PC-3 (cell line): ENCODE data around the gene ZPBP. TPM values are rescaled to one million over a fixed set of nuclear protein-coding genes. Genes with fewer than 3 reads are reported as not detected.

Experiments
- ATAC-seq: fragments of 200-7000 bp; cut with Tn5 transposase; 2 replicates; pipeline ENCODE4 v1.9.1; 2020; ENCODE audit warnings: mild to moderate bottlenecking, moderate library complexity
- BruUV-seq: library from RNA; stranded (reverse); fragments of 400-500 nt; replicated peaks from 2 replicates; lab custom pipeline; 2021; lab: Mats Ljungman, UMichigan
- CTCF ChIA-PET: fragments of 300-600 bp; sonication (Branson Sonifier 250); formaldehyde crosslinking; loops from one replicate; lab custom pipeline; 2022; ENCODE audit warnings: antibody characterized with exemption; lab: Charles Lee
- POLR2A ChIA-PET: fragments of 300-600 bp; sonication (Branson Sonifier 250); formaldehyde crosslinking; loops from one replicate; lab custom pipeline; 2022; ENCODE audit warnings: antibody characterized with exemption; ENCODE audit not compliant: unreplicated experiment; lab: Charles Lee
- DNase-seq: peaks from one replicate; pipeline ENCODE4 v3.0.0-alpha.2; 2015
- H2AFZ ChIP-seq: fragments of 300-600 bp; sonication (generic); 2 replicates; pipeline ENCODE4 v1.6.0; 2016; ENCODE audit warnings: antibody characterized with exemption, low read length
- H3F3A ChIP-seq: fragments of 300-600 bp; sonication (generic); one replicate; pipeline ENCODE4 v1.6.0; 2017; ENCODE audit warnings: antibody characterized with exemption, low read length, control low read depth, mild to moderate bottlenecking; ENCODE audit not compliant: unreplicated experiment
- H3K27ac ChIP-seq: fragments of 300-600 bp; sonication (generic); 2 replicates; pipeline ENCODE4 v1.5.1; 2016; ENCODE audit warnings: mild to moderate bottlenecking, low read length
- H3K27me3 ChIP-seq: fragments of 300-600 bp; sonication (generic); 2 replicates; pipeline ENCODE4 v1.6.1; 2016; ENCODE audit warnings: low read length, mixed read lengths
- H3K36me3 ChIP-seq: fragments of 300-600 bp; sonication (generic); 2 replicates; pipeline ENCODE4 v1.6.1; 2016; ENCODE audit warnings: low read depth, mixed run types, low read length, mixed read lengths
- H3K4me1 ChIP-seq: fragments of 300-600 bp; sonication (generic); 2 replicates; pipeline ENCODE4 v1.5.1; 2016; ENCODE audit warnings: low read length; ENCODE audit not compliant: insufficient read depth
- H3K4me2 ChIP-seq: fragments of 300-600 bp; sonication (generic); 2 replicates; pipeline ENCODE4 v1.6.0; 2016; ENCODE audit warnings: low read length
- H3K4me3 ChIP-seq: fragments of 300-600 bp; sonication (generic); 2 replicates; pipeline ENCODE4 v1.5.1; 2016; ENCODE audit warnings: mild to moderate bottlenecking, low read length, mixed read lengths
- H3K79me2 ChIP-seq: fragments of 300-600 bp; sonication (generic); 2 replicates; pipeline ENCODE4 v1.6.1; 2017; ENCODE audit warnings: low read length, mixed read lengths
- H3K9ac ChIP-seq: fragments of 300-600 bp; sonication (generic); 2 replicates; pipeline ENCODE4 v1.6.0; 2016; ENCODE audit warnings: mild to moderate bottlenecking, low read length
- H3K9me2 ChIP-seq: fragments of 300-600 bp; sonication (generic); replicated peaks from 2 replicates; pipeline ENCODE4 v1.6.1; 2016; ENCODE audit warnings: mixed run types, low read length, mixed read lengths
- H3K9me3 ChIP-seq: fragments of 300-600 bp; sonication (generic); 2 replicates; pipeline ENCODE4 v1.6.1; 2016; ENCODE audit warnings: low read length, mixed read lengths
- H4K20me1 ChIP-seq: fragments of 300-600 bp; sonication (generic); 2 replicates; pipeline ENCODE4 v1.6.1; 2016; ENCODE audit warnings: low read length, mixed read lengths
- EZH2 ChIP-seq: fragments of 300-600 bp; sonication (generic); IDR thresholded peaks from one replicate; pipeline ENCODE4 v1.6.1; 2017; ENCODE audit warnings: antibody characterized with exemption, mild to moderate bottlenecking, low read length; ENCODE audit not compliant: unreplicated experiment
- EZH2phosphoT487 ChIP-seq: fragments of 300-600 bp; sonication (generic); IDR thresholded peaks from 2 replicates; pipeline ENCODE4 v1.6.1; 2018; ENCODE audit warnings: mild to moderate bottlenecking, antibody characterized with exemption, low read length, borderline replicate concordance
- intact Hi-C: fragments of 100-400 bp; cut with micrococcal nuclease; formaldehyde crosslinking; loops from 2 replicates; pipeline ENCODE4 v1.9.0; 2023
- total RNA-seq: library from RNA; depleted of rRNA; stranded (reverse); fragments of >200 nt; gene quantifications from 2 replicates; pipeline ENCODE4 v1.2.3, GENCODE V29; 2014
- TF ChIP-seq, protein P1 (sequence below): fragments of 300-600 bp; sonication (generic); conservative IDR thresholded peaks from 2 replicates; pipeline ENCODE4 v1.5.1; 2017; ENCODE audit warnings: antibody characterized with exemption, low read depth, mild to moderate bottlenecking, low read length

ZPBP gene
- total RNA-seq, 1 experiment from 2014 or later: not detected

DNA sequence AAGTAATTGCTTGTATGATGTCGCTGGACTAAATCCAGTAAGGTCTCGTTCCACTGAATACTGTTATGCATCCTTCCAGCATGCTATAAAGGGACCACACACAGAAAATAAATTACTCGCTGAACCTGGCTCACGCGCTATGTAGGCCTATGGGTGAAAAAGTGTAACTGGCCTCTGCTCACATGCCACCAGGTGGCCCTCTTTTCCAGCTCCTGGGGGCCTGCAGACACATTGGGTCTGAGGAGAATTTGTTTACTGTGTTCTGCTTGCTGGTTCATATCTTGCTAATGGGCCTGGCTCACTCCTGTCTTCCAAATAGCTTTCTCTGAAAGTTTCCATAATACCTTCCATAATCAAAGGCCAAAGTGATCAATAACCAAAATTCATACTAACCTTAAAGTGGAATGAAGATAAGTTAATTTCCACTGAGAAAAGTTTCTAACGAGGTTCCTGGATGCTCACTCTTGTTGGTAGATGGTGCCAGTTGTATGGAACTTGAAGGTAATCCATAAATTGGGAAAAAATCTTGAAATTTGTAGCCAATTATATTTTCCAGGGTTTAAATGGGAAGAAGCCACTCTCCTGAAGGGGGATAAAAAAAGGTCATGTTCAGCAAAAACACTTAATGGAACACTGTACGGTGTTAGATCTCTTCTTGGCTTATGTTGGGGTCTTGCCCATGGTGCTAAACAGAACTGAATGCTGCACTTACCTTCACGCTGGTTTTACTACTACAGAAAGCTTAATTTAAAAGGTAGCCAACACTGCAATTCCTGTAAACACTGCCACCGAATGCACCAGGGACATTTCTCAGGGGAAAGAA, 27.0 kb upstream of the ZPBP start:
- Histone ChIP-seq H3F3A (no peaks in the 10 kb centered on the region), H3K27me3 (peaks cover 38% of the 10 kb centered on the region), H3K4me1 (no peaks in the 10 kb centered on the region), H3K9me3 (no peaks in the 10 kb centered on the region), H3K9me2 (no peaks in the 10 kb centered on the region), H2AFZ (no peak overlapping the region), H3K9ac (no peak overlapping the region), H3K4me2 (no peak overlapping the region), H3K4me3 (no peak overlapping the region), H3K27ac (no peak overlapping the region), H3K79me2 (no peaks in the 10 kb centered on the region), H3K36me3 (no peaks in the 10 kb centered on the region), H4K20me1 (no peaks in the 10 kb centered on the region)
- no TSS peak for BruUV-seq
- POLR2A ChIA-PET: no interaction called here
- DNase-seq (peak; percentile 19), ATAC-seq (peak; percentile 37; the same call in 1 of the 2 replicates)
- CTCF ChIA-PET: no interaction called here
- TF ChIP-seq EZH2: no peak
- TF ChIP-seq, protein P1, sequence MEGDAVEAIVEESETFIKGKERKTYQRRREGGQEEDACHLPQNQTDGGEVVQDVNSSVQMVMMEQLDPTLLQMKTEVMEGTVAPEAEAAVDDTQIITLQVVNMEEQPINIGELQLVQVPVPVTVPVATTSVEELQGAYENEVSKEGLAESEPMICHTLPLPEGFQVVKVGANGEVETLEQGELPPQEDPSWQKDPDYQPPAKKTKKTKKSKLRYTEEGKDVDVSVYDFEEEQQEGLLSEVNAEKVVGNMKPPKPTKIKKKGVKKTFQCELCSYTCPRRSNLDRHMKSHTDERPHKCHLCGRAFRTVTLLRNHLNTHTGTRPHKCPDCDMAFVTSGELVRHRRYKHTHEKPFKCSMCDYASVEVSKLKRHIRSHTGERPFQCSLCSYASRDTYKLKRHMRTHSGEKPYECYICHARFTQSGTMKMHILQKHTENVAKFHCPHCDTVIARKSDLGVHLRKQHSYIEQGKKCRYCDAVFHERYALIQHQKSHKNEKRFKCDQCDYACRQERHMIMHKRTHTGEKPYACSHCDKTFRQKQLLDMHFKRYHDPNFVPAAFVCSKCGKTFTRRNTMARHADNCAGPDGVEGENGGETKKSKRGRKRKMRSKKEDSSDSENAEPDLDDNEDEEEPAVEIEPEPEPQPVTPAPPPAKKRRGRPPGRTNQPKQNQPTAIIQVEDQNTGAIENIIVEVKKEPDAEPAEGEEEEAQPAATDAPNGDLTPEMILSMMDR: peak; percentile 54
- intact Hi-C loops: no loop called here

DNA sequence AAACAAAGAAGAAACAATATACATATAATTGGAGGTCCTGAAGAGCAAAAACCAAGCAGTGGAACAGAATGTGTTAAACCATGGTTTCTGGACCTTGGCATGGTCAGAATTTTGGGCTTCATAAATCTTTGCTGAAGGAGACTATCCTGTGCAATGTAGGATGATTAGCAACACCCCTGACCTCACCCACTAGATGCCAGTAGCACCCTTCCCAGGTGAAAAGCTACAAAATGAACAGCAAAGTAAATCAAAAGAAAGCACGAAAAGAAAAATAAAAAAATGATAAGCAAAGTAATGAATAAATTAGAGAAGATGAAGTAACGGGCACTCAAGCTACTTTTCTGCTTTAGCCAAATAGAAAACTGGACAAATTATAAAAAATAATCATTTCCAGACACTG, 19.2 kb upstream of the ZPBP start:
- no peak for TF ChIP-seq EZH2phosphoT487
- TF ChIP-seq EZH2: no peak
- H3F3A ChIP-seq: no peaks in the 10 kb centered on the region
- ChIA-PET CTCF (no interaction called here), POLR2A (no interaction called here)
- H2AFZ ChIP-seq: no peak overlapping the region
- no peak overlapping the region for H3K9ac ChIP-seq
- peaks cover 38% of the 10 kb centered on the region for H3K27me3 ChIP-seq
- H3K4me2 ChIP-seq: no peak overlapping the region
- H4K20me1 ChIP-seq: no peaks in the 10 kb centered on the region
- H3K79me2 ChIP-seq: no peaks in the 10 kb centered on the region
- H3K9me2 ChIP-seq: no peaks in the 10 kb centered on the region
- no peaks in the 10 kb centered on the region for H3K36me3 ChIP-seq
- no peak for DNase-seq
- H3K4me1 ChIP-seq: no peaks in the 10 kb centered on the region
- no peaks in the 10 kb centered on the region for H3K9me3 ChIP-seq
- H3K27ac ChIP-seq: no peak overlapping the region
- no TSS peak for BruUV-seq
- ATAC-seq: no peak
- intact Hi-C loops: no loop called here
- H3K4me3 ChIP-seq: no peak overlapping the region

DNA sequence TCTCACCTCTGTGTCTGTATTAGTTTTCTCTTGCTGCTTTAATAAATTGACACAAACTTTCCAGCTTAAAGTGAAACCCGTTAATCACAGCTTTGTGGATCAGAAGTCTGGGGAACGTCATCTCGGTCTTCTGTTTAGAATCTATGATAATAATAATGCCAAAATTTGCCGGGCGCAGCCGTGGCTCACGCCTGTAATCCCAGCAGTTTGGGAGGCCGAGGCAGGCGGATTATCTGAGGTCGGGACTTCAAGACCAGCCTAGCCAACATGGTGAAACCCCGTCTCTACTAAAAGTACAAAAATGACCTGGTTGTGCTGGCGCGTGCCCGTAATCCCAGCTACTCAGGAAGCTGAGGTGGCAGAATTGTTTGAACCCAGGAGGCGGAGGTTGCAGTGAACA, 8.8 kb upstream of the ZPBP start:
- Histone ChIP-seq H3K9me2 (no peaks in the 10 kb centered on the region), H2AFZ (no peak overlapping the region), H4K20me1 (no peaks in the 10 kb centered on the region), H3K9me3 (no peaks in the 10 kb centered on the region), H3K9ac (no peak overlapping the region), H3K79me2 (no peaks in the 10 kb centered on the region), H3K4me1 (no peaks in the 10 kb centered on the region), H3K27me3 (peaks cover 47% of the 10 kb centered on the region), H3K36me3 (no peaks in the 10 kb centered on the region), H3F3A (no peaks in the 10 kb centered on the region), H3K4me2 (no peak overlapping the region), H3K27ac (no peak overlapping the region), H3K4me3 (no peak overlapping the region)
- CTCF ChIA-PET: no interaction called here
- POLR2A ChIA-PET: no interaction called here
- no TSS peak for BruUV-seq
- no peak for TF ChIP-seq EZH2phosphoT487
- TF ChIP-seq, protein P1: no peak
- TF ChIP-seq EZH2: no peak
- intact Hi-C loops: no loop called here
- no peak for DNase-seq
- no peak for ATAC-seq
